HUES64 (cell line): Measurements from ENCODE around the gene KIF25.

ENCODE experiments used
- H3K27ac ChIP-seq: 2 replicates; pipeline ENCODE4 v1.7.0; 2013; ENCODE audit warnings: low read depth, low read length, inconsistent platforms
- H3K27me3 ChIP-seq: 2 replicates; pipeline ENCODE4 v1.6.1; 2013; ENCODE audit warnings: mild to moderate bottlenecking, low read length; ENCODE audit not compliant: insufficient read depth
- H3K36me3 ChIP-seq: 2 replicates; pipeline ENCODE4 v1.6.1; 2013; ENCODE audit warnings: mild to moderate bottlenecking, low read length; ENCODE audit not compliant: insufficient read depth
- H3K4me1 ChIP-seq: 2 replicates; pipeline ENCODE4 v1.6.1; 2013; ENCODE audit warnings: mild to moderate bottlenecking, low read length, moderate library complexity; ENCODE audit not compliant: insufficient read depth
- H3K4me3 ChIP-seq: 2 replicates; pipeline ENCODE4 v1.5.1; 2013; ENCODE audit warnings: mild to moderate bottlenecking, low read length, moderate library complexity
- H3K9ac ChIP-seq: 2 replicates; pipeline ENCODE4 v1.6.1; 2013; ENCODE audit warnings: mild to moderate bottlenecking, low read depth, low read length
- H3K9me3 ChIP-seq: 2 replicates; pipeline ENCODE4 v1.6.1; 2013; ENCODE audit warnings: low read depth, low read length; ENCODE audit not compliant: insufficient read depth
- WGBS: fragments of 150-250, 120-280 bp; methylation state at CpG from one replicate; pipeline ENCODE4 v1.1.7; 2013; ENCODE audit warnings: missing lambda C conversion rate; 5-methylcytosine and 5-hydroxymethylcytosine counted together

Gene KIF25

DNA sequence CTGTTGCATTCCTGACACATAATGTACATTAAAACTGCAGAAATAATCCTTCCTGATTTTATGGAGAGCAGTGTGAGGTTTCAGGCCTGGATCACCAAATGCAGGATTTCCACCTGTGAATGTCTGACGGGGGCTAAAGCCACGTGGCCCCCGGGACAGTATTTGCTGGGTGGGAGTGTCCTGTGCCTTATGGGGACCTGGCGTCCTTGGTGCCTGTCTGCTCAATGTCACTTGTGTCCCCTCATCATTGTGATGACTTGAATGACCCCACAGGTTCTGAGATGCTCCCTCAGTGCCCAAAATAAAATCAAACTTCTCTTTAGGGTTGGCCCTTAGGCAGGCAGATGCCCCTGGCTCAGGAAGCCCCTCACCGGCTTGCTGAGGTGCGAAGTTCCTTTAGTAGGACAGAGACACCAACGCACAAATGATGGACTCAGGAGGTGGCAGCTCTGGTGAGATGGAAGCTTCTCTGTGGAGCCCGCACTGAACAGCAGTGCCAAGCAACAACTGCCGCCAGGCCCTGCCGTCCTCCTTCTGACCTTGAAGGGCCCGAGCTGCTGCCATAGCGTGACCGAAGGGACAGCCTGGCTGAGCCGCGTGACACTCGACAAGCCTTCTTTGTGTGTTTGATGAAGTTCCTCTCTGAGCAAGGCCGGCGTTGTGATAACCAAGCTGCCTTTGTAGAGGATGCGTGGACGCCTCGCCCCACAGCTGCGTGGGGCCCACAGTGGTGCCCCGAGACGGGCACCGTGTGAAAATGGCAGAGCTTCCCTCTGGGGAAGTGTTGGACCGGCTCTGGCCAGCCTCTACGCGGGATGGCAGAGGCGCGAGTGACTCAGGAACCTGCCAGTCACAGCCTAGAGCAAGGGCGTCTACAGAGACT, 50.6 kb downstream of the KIF25 start:
- Histone ChIP-seq H3K36me3 (no peaks in the 10 kb centered on the region), H3K4me1 (no peaks in the 10 kb centered on the region), H3K27ac (no peak overlapping the region), H3K4me3 (no peak overlapping the region), H3K27me3 (no peaks in the 10 kb centered on the region), H3K9ac (no peak overlapping the region), H3K9me3 (no peaks in the 10 kb centered on the region)
- WGBS: 93% methylated on average over 31 of the region's 31 CpGs

DNA sequence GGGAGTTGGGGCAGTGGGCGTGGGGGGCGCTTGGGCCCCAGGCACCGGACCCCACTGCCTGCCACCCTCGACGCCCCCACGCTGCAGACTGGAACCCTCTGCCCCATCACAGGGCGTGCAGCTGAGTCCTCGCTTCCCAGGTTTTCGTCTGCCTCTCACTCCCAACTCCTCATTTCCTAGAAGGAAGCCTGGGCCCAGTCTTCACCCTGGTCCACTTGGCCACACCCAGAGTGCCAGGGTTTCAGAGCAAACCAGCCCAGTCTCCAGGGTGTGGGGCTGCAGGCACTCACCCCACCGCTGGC, 51.2 kb downstream of the KIF25 start:
- 96% methylated on average over 10 of the region's 10 CpGs for WGBS
- no peaks in the 10 kb centered on the region for H3K9me3 ChIP-seq
- no peak overlapping the region for H3K9ac ChIP-seq
- no peak overlapping the region for H3K4me3 ChIP-seq
- no peaks in the 10 kb centered on the region for H3K4me1 ChIP-seq
- no peaks in the 10 kb centered on the region for H3K27me3 ChIP-seq
- no peak overlapping the region for H3K27ac ChIP-seq
- no peaks in the 10 kb centered on the region for H3K36me3 ChIP-seq

DNA sequence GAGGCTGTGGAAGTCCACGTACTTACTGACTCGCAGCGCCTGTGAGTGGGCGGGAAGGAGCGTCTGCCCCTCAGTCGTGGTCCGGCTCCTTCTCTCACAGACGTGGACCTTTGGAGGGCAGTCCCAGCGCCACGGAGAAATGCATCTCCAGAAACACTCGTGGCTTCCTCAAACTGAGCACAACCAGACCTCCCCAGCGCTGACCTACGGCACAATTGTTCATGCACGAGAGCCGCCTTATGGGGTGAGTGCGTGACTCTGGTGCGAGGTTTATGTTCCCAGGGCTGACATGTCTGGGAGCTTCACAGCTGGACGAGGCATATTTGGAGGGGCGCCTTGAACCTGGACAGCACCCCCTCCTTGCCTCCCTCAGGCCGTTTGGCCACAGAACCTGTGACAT, 51.8 kb downstream of the KIF25 start:
- H3K9me3 ChIP-seq: no peaks in the 10 kb centered on the region
- H3K36me3 ChIP-seq: no peaks in the 10 kb centered on the region
- no peak overlapping the region for H3K9ac ChIP-seq
- no peak overlapping the region for H3K4me3 ChIP-seq
- H3K27ac ChIP-seq: no peak overlapping the region
- H3K27me3 ChIP-seq: no peaks in the 10 kb centered on the region
- WGBS: 93% methylated on average over 20 of the region's 20 CpGs
- no peaks in the 10 kb centered on the region for H3K4me1 ChIP-seq

DNA sequence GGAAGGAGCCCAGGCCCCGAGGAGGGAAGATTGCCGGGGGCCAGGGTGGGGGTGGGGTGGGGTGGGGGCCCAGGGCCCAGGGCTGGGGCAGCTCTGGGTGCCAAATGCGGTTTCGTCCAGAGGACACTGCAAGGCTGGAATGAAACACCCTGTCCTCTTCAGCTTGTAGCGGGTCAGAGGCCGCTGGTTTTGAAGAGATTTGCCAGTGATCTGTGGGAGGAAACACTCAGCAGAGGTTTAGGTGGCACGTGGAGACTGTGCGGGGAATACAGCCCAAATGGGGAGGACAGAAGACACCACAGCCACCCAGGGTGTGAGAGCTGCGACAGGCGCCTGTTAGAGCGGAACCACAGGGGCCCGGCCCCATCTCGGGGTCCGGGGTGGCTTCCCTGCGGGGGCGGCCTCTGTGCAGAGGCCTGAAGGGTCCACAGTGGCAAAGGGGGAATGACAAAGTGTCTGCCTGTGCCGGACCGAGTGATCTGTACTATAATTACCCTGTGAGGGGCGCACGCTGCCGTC, 52.3 kb downstream of the KIF25 start:
- no peaks in the 10 kb centered on the region for H3K9me3 ChIP-seq
- no peaks in the 10 kb centered on the region for H3K27me3 ChIP-seq
- no peak overlapping the region for H3K9ac ChIP-seq
- H3K36me3 ChIP-seq: no peaks in the 10 kb centered on the region
- no peak overlapping the region for H3K4me3 ChIP-seq
- WGBS: 92% methylated on average over 21 of the region's 21 CpGs
- no peak overlapping the region for H3K27ac ChIP-seq
- no peaks in the 10 kb centered on the region for H3K4me1 ChIP-seq

DNA sequence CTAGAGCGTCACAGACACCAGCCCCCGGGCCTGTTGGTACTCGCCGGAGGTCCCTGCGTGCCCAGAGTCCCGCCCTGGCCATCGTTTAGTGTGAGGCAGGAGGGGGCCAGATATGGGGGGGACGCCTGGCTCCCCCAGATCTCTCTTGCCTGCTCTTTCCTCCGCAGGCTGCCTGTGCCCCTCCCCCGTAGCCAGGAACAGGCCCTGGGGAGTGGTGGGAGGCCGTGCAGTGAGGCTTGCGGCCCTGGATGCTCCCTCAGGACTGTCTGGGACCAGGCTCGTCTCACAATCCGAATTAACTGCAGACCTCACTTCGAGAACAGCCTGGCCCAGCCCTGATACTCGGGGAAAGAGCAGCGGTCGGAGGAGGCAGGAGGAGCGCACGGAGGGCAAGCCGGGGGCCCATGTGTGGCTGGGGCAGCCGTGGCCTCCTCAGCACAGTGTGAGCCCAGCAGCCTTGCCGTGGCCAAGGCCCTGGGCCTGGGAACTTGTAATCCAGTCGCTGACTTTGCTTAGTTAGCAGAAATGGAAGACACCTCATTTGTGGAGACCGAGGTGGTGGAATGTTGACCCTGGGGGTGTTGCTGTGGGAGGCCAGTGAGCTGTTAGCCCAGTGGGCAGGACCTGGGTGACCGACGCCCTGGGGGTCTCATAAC, 52.9 kb downstream of the KIF25 start:
- Histone ChIP-seq H3K36me3 (no peaks in the 10 kb centered on the region), H3K27me3 (no peaks in the 10 kb centered on the region), H3K27ac (no peak overlapping the region), H3K9ac (no peak overlapping the region), H3K4me3 (no peak overlapping the region), H3K9me3 (no peaks in the 10 kb centered on the region), H3K4me1 (no peaks in the 10 kb centered on the region)
- 91% methylated on average over 27 of the region's 27 CpGs for WGBS

DNA sequence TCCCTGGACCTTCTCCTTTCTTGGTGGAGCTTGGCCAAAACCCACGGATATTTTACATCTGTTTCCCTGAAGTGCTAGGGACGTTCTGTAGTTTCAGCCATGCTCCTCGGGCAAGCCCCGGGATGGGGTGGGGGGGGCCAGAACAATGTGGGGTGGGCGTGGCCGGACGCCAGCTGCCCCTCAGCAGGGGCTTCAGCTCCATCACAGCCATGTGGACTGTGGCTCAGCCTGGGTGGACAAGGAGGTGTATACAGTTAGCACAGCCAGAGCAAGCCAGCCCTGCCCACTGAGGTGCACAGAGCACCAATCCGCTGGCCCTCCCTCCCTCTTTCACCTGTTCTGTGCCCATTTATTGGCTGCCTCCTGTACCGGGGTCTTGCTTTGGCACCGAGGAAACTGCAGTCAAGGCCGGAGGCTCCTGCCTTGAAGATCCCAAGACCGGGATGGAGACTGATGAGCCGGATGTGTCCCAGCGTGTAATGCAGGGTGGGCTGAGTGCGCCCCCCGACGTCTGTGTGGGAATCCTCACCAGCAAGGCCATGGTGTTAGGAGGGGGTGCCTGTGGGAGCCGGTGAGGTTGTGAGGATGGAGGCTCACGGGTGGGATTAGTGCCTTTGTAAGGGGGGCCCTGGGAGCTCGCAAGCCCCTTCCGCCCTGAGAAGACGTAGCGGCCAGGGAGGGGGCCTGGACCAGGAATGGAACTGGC, 53.6 kb downstream of the KIF25 start:
- Histone ChIP-seq H3K9ac (no peak overlapping the region), H3K9me3 (no peaks in the 10 kb centered on the region), H3K36me3 (no peaks in the 10 kb centered on the region), H3K4me1 (no peaks in the 10 kb centered on the region), H3K27me3 (no peaks in the 10 kb centered on the region), H3K27ac (no peak overlapping the region), H3K4me3 (no peak overlapping the region)
- 83% methylated on average over 23 of the region's 23 CpGs for WGBS

DNA sequence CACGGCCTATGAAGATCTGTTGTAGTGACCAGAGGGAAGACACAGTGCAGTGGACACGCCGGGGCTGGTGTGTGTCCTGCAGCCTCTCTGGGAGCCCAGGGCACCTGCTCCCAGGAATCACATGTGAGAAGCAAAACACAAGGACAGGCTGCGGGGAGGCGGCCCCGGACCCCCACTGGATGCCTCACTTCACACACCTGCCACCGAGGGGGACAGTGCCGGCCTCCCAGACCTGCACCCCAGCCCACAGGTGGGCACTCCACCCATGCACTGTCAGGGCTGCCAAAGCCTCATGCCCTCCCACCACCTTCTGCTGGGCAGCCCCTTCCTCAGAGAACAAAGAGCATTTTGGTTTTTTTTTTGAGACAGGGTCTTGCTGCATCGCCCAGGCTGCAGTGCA, 54.2 kb downstream of the KIF25 start:
- no peaks in the 10 kb centered on the region for H3K4me1 ChIP-seq
- H3K36me3 ChIP-seq: no peaks in the 10 kb centered on the region
- WGBS: 96% methylated on average over 9 of the region's 9 CpGs
- no peak overlapping the region for H3K9ac ChIP-seq
- no peaks in the 10 kb centered on the region for H3K27me3 ChIP-seq
- H3K27ac ChIP-seq: no peak overlapping the region
- H3K4me3 ChIP-seq: no peak overlapping the region
- H3K9me3 ChIP-seq: no peaks in the 10 kb centered on the region

DNA sequence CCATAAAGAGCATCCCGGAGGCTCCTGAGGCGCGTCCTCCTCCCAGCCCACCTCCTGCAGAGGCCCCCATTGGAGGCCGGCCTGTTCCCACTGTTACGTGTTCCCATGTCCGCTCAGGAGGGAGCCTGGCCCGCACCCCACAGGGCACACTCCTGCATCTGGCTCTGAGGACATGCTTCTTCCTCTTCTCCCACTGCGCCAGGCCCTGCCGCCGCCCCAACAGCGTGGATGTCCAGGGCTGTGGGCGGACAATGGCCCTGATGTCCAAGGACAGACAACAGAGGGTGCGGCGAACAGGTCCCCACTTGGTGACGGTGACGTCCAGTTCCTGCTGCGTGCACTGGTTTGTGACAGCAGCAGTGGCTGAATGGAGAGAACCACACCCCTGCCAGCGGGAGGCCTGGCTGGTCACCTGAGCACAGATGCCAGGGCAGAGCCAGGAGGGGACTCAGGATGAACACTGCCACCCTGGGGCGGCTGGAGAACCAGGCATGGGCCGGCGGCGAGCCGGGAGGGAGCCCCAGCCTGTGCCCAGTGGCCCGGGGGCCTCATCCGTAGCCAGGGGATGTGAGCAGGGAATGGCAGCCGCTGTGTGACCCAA, 54.9 kb downstream of the KIF25 start:
- Histone ChIP-seq H3K27ac (no peak overlapping the region), H3K27me3 (no peaks in the 10 kb centered on the region), H3K4me1 (no peaks in the 10 kb centered on the region), H3K4me3 (no peak overlapping the region), H3K9me3 (no peaks in the 10 kb centered on the region), H3K36me3 (no peaks in the 10 kb centered on the region), H3K9ac (no peak overlapping the region)
- 94% methylated on average over 26 of the region's 26 CpGs for WGBS

DNA sequence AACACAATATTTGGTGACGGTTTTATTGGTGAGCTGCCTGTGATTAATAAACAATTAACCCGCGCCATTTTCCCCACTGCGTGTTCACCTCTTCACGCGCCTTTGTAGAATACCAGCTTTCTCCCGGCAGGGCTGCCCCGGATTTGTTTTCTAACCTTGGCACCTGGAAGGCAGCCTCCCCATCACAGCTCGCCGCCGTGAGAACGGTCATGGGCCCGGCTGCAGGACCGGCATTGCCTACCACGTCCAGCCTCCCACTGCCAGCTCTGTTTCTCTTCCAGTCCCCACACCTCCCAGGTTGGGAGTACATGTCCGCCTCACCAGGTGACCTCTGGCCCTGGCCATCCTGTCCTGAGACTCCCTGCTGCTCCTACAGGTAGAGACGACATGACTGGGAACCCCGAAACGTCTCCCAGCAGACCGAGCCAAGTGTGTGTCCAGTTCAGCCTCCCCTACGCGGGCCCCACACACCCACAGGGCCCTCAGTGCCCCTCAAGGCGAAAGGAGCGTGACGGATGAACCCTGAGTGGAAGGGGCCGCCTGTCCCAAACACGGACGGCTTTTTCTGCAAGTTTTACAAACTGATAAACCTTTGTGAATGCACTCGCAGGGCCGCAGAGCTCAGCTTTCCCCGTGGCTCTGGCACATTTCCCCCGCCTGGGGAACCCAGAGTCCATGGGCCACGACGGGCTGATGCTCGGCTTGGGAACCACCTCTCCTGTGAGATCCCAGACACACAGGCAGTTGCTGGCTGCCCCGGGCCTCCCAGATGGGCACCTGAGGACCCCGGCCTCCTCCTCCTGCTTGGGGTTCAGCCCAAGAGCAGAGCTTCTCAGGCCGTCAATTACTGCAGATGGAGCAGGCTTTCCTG, 55.9 kb downstream of the KIF25 start:
- Histone ChIP-seq H3K4me3 (no peak overlapping the region), H3K27me3 (no peaks in the 10 kb centered on the region), H3K9ac (no peak overlapping the region), H3K36me3 (no peaks in the 10 kb centered on the region), H3K27ac (no peak overlapping the region), H3K9me3 (no peaks in the 10 kb centered on the region), H3K4me1 (no peaks in the 10 kb centered on the region)
- WGBS: 93% methylated on average over 38 of the region's 38 CpGs

DNA sequence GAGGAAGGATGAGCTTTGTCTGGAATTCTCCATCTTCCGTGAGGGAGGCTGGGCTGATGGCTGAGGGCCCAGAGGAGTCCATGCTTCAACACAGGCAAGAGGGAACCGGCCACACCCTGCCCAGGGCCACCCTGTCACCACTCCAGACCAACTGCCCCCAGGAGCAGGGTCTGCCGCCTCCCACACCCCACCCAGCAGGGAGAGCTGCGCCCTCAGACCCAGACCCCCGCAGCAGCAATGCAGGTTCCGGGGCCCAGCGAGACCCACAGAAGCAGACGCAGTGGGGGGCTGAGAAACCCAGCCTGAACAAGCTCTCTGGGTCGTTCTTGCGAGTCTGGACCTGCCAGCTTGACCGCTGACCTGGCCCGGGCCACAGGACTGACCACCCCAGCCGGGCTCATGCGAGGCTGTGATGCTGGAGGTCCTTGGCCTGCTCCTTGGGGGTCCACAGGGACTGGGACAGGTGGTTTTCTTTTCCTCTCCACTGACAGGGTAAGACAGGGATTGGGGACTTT, 56.5 kb downstream of the KIF25 start:
- Histone ChIP-seq H3K27me3 (no peaks in the 10 kb centered on the region), H3K9ac (no peak overlapping the region), H3K4me3 (no peak overlapping the region), H3K27ac (no peak overlapping the region), H3K36me3 (no peaks in the 10 kb centered on the region), H3K9me3 (no peaks in the 10 kb centered on the region), H3K4me1 (no peaks in the 10 kb centered on the region)
- 92% methylated on average over 14 of the region's 14 CpGs for WGBS
